Measurements from ENCODE around the gene OR2H2. TPM values are rescaled to one million over a fixed set of nuclear protein-coding genes. Genes with fewer than 3 reads are reported as not detected.

OR2H2 gene
- total RNA-seq, 4 donors from 2014 or later, result not detected

DNA sequence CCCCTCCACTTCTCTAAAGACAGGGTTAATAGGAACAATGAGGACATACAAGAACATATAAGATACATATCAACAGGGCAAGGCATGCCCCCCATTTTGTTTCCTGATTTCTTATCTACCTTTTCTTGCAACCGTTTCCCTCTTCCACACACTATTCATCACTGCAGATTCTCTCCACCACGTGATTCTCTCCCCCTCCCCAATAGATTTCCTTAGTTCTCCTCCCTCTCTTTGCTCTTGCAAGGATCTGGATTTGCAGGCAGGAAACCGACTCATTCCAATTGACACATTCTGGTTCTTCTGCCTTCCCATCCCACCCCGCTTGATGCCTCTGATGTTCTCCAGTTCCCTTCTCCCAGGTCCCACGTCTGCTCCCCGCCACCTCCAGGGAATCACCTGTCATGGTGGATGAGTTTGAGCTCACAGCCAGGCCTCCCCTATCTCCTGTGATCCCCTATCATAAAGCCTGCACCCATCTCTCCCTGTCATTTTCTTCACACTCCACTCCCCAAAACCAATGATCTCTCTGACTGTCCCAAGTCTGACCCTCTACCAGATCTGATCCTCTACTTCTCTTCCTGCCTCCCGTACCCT is 40.5 kb downstream of the OR2H2 start:
- no peak for DNase-seq (ENCODE audit: low spot score in 2 of 2)
- Histone ChIP-seq H3K27ac (no peak overlapping the region), H3K9me3 (no peaks in the 10 kb centered on the region), H3K4me3 (no peak overlapping the region), H3K27me3 (no peaks in the 10 kb centered on the region), H3K4me1 (peaks cover 0 to 28% (median 15%) of the 10 kb centered on the region in 4 donors), H3K36me3 (peaks cover 0 to 35% (median 0%) of the 10 kb centered on the region in 3 donors)
- TF ChIP-seq, protein P1, sequence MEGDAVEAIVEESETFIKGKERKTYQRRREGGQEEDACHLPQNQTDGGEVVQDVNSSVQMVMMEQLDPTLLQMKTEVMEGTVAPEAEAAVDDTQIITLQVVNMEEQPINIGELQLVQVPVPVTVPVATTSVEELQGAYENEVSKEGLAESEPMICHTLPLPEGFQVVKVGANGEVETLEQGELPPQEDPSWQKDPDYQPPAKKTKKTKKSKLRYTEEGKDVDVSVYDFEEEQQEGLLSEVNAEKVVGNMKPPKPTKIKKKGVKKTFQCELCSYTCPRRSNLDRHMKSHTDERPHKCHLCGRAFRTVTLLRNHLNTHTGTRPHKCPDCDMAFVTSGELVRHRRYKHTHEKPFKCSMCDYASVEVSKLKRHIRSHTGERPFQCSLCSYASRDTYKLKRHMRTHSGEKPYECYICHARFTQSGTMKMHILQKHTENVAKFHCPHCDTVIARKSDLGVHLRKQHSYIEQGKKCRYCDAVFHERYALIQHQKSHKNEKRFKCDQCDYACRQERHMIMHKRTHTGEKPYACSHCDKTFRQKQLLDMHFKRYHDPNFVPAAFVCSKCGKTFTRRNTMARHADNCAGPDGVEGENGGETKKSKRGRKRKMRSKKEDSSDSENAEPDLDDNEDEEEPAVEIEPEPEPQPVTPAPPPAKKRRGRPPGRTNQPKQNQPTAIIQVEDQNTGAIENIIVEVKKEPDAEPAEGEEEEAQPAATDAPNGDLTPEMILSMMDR (IDR thresholded peaks at IDR 0.05), result no peak
- TF ChIP-seq EP300 (IDR thresholded peaks at IDR 0.05) (no peak), POLR2A (IDR thresholded peaks at IDR 0.05) (no peak)
- WGBS, 2 donors, result 62 to 65% methylated on average over 7 of the region's 7 CpGs

DNA sequence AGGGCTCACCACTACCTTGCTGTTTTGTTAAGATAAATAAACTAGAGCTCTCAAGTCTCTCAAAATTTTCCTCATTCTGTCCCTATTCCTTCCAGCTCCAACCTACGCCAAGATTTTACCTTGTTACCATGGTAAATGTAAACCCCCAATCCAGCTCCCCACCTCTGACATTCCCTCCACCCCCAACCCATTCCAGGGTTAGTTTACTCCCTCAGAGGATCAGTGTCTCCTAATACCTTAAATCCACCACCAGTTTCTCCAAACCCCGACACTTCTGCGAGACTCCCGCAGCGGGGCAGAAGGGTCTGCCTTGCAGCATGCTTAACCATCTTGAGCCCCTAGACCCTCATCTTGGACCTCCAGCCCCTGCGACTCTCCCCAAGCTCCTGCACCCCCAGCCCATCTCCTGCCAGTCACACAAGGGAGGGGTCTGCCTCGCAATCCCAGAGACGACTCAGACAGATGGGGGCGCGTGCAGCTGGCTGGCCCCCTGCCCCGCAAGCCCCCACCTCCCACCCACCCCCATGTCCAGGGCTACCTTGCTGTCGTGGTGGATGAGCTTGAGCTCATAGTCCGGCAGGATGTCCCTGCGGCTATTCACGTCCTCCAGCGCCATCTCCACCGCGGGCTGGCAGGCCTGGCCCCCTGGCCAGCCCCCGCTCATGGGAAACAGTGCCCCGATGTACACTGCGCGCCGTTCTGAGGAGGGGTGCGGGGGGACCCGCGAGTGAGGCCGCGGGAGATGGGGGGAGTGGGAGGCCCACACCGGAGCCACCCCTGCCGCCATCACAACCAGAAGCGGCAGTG is 42.2 kb downstream of the OR2H2 start:
- peaks cover 0 to 41% (median 19%) of the 10 kb centered on the region in 4 donors for H3K4me1 ChIP-seq
- no peaks in the 10 kb centered on the region for H3K9me3 ChIP-seq
- no peak for TF ChIP-seq POLR2A (IDR thresholded peaks at IDR 0.05)
- TF ChIP-seq EP300 (IDR thresholded peaks at IDR 0.05), result no peak
- TF ChIP-seq, protein P1 (IDR thresholded peaks at IDR 0.05), result no peak
- peak overlapping the region; percentile 74 to 85 (median 78) for H3K27ac ChIP-seq
- peaks cover 0 to 18% (median 0%) of the 10 kb centered on the region in 3 donors for H3K36me3 ChIP-seq
- peak overlapping the region; percentile 53 to 70 (median 60) for H3K4me3 ChIP-seq
- no peak for DNase-seq (ENCODE audit: low spot score in 2 of 2)
- WGBS, 2 donors, result 16 to 23% methylated on average over 21 to 29 of the region's 31 CpGs
- H3K27me3 ChIP-seq, result no peaks in the 10 kb centered on the region

DNA sequence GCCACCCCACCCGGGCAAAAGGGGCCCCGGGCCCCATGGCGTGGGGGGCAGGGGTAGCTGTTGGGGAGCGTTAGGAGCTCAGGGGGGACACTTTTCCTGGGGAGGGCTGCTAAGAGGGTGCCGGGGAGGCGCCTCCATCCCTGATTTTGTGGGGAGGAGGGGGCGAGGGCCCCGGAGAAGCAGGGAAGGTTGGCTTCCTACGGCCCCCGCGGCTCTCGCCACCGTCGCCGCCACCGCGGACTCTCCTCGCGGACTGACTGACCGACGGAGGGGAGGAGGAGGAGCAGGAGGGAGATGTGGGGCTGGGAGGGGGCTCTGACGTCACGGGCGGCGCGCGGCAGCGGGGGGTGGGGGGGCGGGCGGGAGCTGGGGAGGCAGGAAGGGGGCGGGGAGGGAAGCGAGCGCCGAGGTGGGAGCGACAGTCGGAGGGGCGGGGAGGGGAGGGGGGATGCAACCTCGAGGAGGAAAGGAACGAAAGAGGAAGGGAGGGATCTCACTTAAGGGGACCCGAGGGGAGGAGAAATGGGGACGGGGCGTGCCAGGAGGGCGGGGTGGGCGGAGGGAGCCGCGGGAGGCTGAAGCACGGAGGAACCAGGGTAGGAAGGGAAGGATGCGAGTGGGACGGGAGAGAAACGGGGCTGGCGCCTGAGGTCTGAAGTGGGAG is 43.0 kb downstream of the OR2H2 start:
- 1% methylated on average over 39 to 45 of the region's 51 CpGs for WGBS, 2 donors
- peak; percentile 30 to 60 for DNase-seq (ENCODE audit: low spot score in 2 of 2)
- TF ChIP-seq, protein P1 (IDR thresholded peaks at IDR 0.05), result peak in 1 of 5 experiments; percentile 11
- peak in 1 of 2 donors; percentile 87 for TF ChIP-seq EP300 (IDR thresholded peaks at IDR 0.05)
- peak; percentile 40 to 77 for TF ChIP-seq POLR2A (IDR thresholded peaks at IDR 0.05)
- Histone ChIP-seq H3K9me3 (no peaks in the 10 kb centered on the region), H3K27ac (peak overlapping the region; percentile 74 to 86 (median 80)), H3K36me3 (peaks cover 0 to 11% (median 0%) of the 10 kb centered on the region in 3 donors), H3K27me3 (no peaks in the 10 kb centered on the region), H3K4me1 (peaks cover 0 to 44% (median 20%) of the 10 kb centered on the region in 4 donors), H3K4me3 (peak overlapping the region; percentile 53 to 70 (median 60))

DNA sequence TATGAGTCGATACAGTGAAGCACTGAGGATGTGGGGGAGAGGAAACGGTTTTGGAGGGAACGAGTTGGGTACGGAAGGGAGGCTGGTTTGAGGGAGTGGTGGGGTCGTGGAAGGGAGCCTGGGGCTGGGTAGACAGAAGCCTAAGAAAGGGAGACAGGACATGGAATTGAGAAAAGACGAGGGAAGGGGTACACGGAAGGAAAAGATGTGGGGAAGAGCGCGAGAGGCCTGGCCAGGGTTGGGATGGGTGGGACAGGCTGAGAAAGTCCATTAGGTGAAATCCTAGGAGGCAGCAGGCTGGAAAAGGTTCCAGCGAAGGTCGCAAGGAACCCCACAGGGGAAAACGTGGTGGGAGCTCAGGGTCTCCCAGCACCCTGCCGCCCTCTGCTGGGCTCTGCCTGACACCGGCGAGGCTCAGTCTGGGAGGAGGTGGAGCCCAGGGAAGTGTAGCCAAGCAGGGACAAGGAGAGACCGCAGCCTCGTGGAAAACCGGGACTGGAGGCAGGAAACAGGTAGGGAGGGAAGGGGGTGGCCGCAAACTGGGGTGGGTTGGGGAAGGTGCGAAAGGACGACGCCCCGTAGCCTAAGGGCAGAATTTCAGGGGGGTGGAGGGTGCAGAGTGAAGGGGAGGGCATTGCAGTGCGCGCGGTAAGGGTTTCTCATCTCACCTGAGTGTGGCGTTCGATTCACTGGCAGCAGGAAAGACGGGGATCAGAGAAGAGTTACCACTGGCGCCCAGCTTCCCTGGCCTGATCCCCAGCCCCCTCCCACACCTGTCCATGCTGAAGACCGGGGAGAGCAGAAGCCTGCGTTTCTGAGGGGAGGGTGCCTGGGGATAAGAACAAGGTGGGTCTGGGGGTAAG is 43.7 kb downstream of the OR2H2 start:
- Histone ChIP-seq H3K4me3 (peak overlapping the region; percentile 53 to 70 (median 60)), H3K9me3 (no peaks in the 10 kb centered on the region), H3K27me3 (no peaks in the 10 kb centered on the region), H3K27ac (peak overlapping the region; percentile 74 to 86 (median 80)), H3K36me3 (peaks cover 0 to 3% (median 0%) of the 10 kb centered on the region in 3 donors), H3K4me1 (peaks cover 0 to 48% (median 20%) of the 10 kb centered on the region in 4 donors)
- 6% methylated on average over 32 of the region's 32 CpGs for WGBS, 2 donors
- TF ChIP-seq, protein P1 (IDR thresholded peaks at IDR 0.05), result peak; percentile 37 to 74 (median 60)
- TF ChIP-seq EP300 (IDR thresholded peaks at IDR 0.05), result no peak
- DNase-seq (ENCODE audit: low spot score in 2 of 2), result peak; percentile 52 to 69

All from tibial nerve (tissue), 4 donors.